Calu3 (cell line): Measurements from ENCODE around the gene SF1. TPM values are rescaled to one million over a fixed set of nuclear protein-coding genes. Genes with fewer than 3 reads are reported as not detected.

Source experiments
- BruUV-seq: library from RNA; stranded (reverse); fragments of 400-500 nt; replicated peaks from 2 replicates; lab custom pipeline; 2021; lab: Mats Ljungman, UMichigan
- CTCF ChIA-PET: fragments of 300-600 bp; sonication (Branson Sonifier 250); formaldehyde crosslinking; loops from one replicate; lab custom pipeline; 2022; ENCODE audit warnings: antibody characterized with exemption; lab: Charles Lee
- DNase-seq: peaks from one replicate; pipeline ENCODE4 v3.0.0; 2022
- H3K27ac Mint-ChIP-seq: one replicate; pipeline ENCODE4 v1.8.0; 2022; ENCODE audit warnings: mixed read lengths; ENCODE audit not compliant: unreplicated experiment
- H3K27me3 Mint-ChIP-seq: one replicate; pipeline ENCODE4 v1.8.0; 2022; ENCODE audit warnings: mixed read lengths; ENCODE audit not compliant: unreplicated experiment
- H3K36me3 Mint-ChIP-seq: one replicate; pipeline ENCODE4 v1.8.0; 2022; ENCODE audit warnings: mild to moderate bottlenecking, moderate library complexity, mixed read lengths; ENCODE audit not compliant: insufficient read depth, unreplicated experiment
- H3K4me1 Mint-ChIP-seq: one replicate; pipeline ENCODE4 v1.8.0; 2022; ENCODE audit warnings: mild to moderate bottlenecking, low read depth, mixed read lengths; ENCODE audit not compliant: unreplicated experiment
- H3K4me3 Mint-ChIP-seq: one replicate; pipeline ENCODE4 v1.8.0; 2022; ENCODE audit warnings: mild to moderate bottlenecking, low read depth, moderate library complexity, mixed read lengths; ENCODE audit not compliant: unreplicated experiment
- H3K9me3 Mint-ChIP-seq: one replicate; pipeline ENCODE4 v1.8.0; 2022; ENCODE audit warnings: low read depth, mixed read lengths; ENCODE audit not compliant: unreplicated experiment
- intact Hi-C: fragments of 100-400 bp; cut with micrococcal nuclease; formaldehyde crosslinking; loops from one replicate; pipeline ENCODE4 v1.10.0; 2022; ENCODE audit not compliant: unreplicated experiment
- total RNA-seq: library from RNA; stranded (reverse); gene quantifications from 2 replicates; pipeline ENCODE4 v1.2.3, GENCODE V29; 2022
- TF ChIP-seq, protein P1 (sequence below): fragments of 200-600 bp; IDR thresholded peaks from one replicate; pipeline ENCODE4 v1.8.0; 2022; ENCODE audit warnings: antibody characterized with exemption; ENCODE audit not compliant: unreplicated experiment

Gene SF1
- total RNA-seq, 1 experiment from 2014 or later: 312 TPM

GRCh38 chr11:64735725-64736259, 42.5 kb downstream of the SF1 start:
- intact Hi-C loops: no loop called here
- CTCF ChIA-PET: no interaction called here
- no peak for DNase-seq
- TF ChIP-seq, protein P1, sequence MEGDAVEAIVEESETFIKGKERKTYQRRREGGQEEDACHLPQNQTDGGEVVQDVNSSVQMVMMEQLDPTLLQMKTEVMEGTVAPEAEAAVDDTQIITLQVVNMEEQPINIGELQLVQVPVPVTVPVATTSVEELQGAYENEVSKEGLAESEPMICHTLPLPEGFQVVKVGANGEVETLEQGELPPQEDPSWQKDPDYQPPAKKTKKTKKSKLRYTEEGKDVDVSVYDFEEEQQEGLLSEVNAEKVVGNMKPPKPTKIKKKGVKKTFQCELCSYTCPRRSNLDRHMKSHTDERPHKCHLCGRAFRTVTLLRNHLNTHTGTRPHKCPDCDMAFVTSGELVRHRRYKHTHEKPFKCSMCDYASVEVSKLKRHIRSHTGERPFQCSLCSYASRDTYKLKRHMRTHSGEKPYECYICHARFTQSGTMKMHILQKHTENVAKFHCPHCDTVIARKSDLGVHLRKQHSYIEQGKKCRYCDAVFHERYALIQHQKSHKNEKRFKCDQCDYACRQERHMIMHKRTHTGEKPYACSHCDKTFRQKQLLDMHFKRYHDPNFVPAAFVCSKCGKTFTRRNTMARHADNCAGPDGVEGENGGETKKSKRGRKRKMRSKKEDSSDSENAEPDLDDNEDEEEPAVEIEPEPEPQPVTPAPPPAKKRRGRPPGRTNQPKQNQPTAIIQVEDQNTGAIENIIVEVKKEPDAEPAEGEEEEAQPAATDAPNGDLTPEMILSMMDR: no peak
- BruUV-seq: no TSS peak
- Mint-ChIP-seq H3K4me3 (no peak overlapping the region), H3K36me3 (no peaks in the 10 kb centered on the region), H3K4me1 (peaks cover 7% of the 10 kb centered on the region), H3K27me3 (peaks cover 77% of the 10 kb centered on the region), H3K9me3 (no peaks in the 10 kb centered on the region), H3K27ac (no peak overlapping the region)

GRCh38 chr11:64734811-64735724, 43.3 kb downstream of the SF1 start:
- intact Hi-C loops: no loop called here
- BruUV-seq: no TSS peak
- CTCF ChIA-PET: no interaction called here

DNA sequence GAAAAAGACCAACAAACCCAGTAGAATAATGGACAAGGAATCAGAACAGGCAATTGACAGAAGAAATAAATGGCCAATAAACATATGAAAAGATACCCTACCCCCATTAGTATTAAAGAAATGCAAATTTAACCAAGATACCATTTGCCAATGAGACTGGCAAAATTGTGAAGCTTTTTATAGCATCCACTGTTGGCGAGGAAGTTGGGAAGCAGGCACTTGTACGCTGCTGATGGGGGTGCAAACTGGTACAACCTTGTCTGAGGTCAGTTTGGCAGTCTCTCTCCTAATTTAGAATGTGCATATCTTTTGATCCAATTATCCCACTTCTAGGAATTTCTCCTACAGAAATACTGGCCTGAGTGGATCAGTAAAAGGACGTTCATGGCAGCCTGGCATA, 46.7 kb downstream of the SF1 start:
- H3K36me3 Mint-ChIP-seq: no peaks in the 10 kb centered on the region

More at GRCh38 chr11:64734811-64735724, 43.3 kb downstream of the SF1 start:
- H3K27ac Mint-ChIP-seq: no peak overlapping the region
- no peaks in the 10 kb centered on the region for H3K9me3 Mint-ChIP-seq
- H3K27me3 Mint-ChIP-seq: peaks cover 77% of the 10 kb centered on the region
- peaks cover 7% of the 10 kb centered on the region for H3K4me1 Mint-ChIP-seq
- no peak for DNase-seq
- no peaks in the 10 kb centered on the region for H3K36me3 Mint-ChIP-seq
- no peak overlapping the region for H3K4me3 Mint-ChIP-seq
- TF ChIP-seq, protein P1: no peak

DNA sequence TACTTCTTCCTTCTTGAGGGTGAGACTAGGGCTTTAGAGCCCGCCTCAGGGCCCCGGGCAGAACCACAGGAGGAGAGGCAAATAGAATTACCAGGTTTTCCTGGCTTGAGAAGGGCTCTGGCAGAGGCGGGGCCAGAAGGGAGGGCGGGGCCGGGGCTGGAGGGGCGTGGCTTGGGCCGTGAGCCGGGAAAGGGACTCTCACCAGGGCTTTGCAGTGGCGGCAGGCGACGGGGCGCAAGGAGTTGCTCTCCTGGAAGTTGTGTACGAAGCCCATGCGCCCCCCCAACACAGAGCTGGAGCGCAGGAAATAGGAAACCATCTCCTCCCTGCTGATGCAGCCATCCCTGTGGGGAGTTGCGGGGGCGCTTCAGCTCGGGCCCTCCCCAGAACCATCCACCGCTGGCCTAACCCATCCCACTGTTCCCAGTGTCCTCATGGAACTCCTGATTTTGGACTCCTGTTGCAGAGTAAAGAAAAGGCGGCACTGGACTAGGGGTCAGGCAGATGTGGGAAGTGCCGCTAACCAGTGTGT, 48.4 kb downstream of the SF1 start:
- Mint-ChIP-seq H3K36me3 (no peaks in the 10 kb centered on the region), H3K27me3 (peaks cover 84% of the 10 kb centered on the region), H3K4me3 (no peak overlapping the region), H3K4me1 (no peaks in the 10 kb centered on the region), H3K27ac (no peak overlapping the region), H3K9me3 (no peaks in the 10 kb centered on the region)
- CTCF ChIA-PET: no interaction called here
- TF ChIP-seq, protein P1: no peak
- intact Hi-C loops: no loop called here
- no peak for DNase-seq
- no TSS peak for BruUV-seq

More for the DNA sequence above, 46.7 kb downstream of the SF1 start:
- TF ChIP-seq, protein P1: no peak
- no TSS peak for BruUV-seq
- Mint-ChIP-seq H3K9me3 (no peaks in the 10 kb centered on the region), H3K4me3 (no peak overlapping the region), H3K27me3 (peaks cover 84% of the 10 kb centered on the region), H3K4me1 (no peaks in the 10 kb centered on the region), H3K27ac (no peak overlapping the region)
- DNase-seq: no peak
- intact Hi-C loops: no loop called here
- CTCF ChIA-PET: no interaction called here
